NCI-H1417 (cell line): ENCODE results near the gene DNMT3L.
"Not testable (repeated sequence)": the region's sequence is repeated elsewhere in the genome, so short reads cannot be mapped to it uniquely, and the experiment has no call there.

Experiments used
- DNase-seq, 3 experiments: peaks; one replicate each; lab custom pipeline; 2025; lab: John Stamatoyannopoulos, UW

Gene DNMT3L

GRCh38 chr21:44295163-44295573 lies 33.5 kb upstream of the DNMT3L start:
- peak in 2 of 3 experiments; percentile 50 to 73 for DNase-seq

GRCh38 chr21:44294391-44295162 lies 32.9 kb upstream of the DNMT3L start:
- DNase-seq, result peak in 2 of 3 experiments; percentile 14 to 45

GRCh38 chr21:44293551-44294231 lies 32.0 kb upstream of the DNMT3L start:
- no peak for DNase-seq

GRCh38 chr21:44292812-44293195 lies 31.1 kb upstream of the DNMT3L start:
- DNase-seq, result no peak

- DNase-seq, result no peak
These were observed 30.5 kb upstream of the DNMT3L start for GRCh38 chr21:44291936-44292811.

- no peak for DNase-seq
These were observed 29.6 kb upstream of the DNMT3L start for GRCh38 chr21:44291078-44291935.

GRCh38 chr21:44290327-44291077 lies 28.8 kb upstream of the DNMT3L start:
- DNase-seq, result no peak

- no peak for DNase-seq
These were observed 27.8 kb upstream of the DNMT3L start for GRCh38 chr21:44289381-44290010.

- no peak for DNase-seq
These were observed 26.8 kb upstream of the DNMT3L start for GRCh38 chr21:44288251-44289110.

- DNase-seq, result no peak
These were observed 25.3 kb upstream of the DNMT3L start for GRCh38 chr21:44286716-44287632.

- DNase-seq, result no peak
These were observed 24.5 kb upstream of the DNMT3L start for GRCh38 chr21:44286086-44286715.

- DNase-seq, result no peak
These were observed 23.7 kb upstream of the DNMT3L start, which contains the start of gene AIRE for GRCh38 chr21:44285138-44285992. AIRE (plus strand) TSS chr21:44285876; CDS start chr21:44286007, 131 bp downstream.

GRCh38 chr21:44283948-44284347 lies 22.3 kb upstream of the DNMT3L start:
- DNase-seq, result no peak

GRCh38 chr21:44283211-44283785 lies 21.6 kb upstream of the DNMT3L start:
- DNase-seq, result not testable (repeated sequence)

GRCh38 chr21:44282370-44282769 lies 20.7 kb upstream of the DNMT3L start:
- DNase-seq, result no peak

GRCh38 chr21:44281801-44282200 lies 20.1 kb upstream of the DNMT3L start:
- no peak for DNase-seq
